ENCODE data around the gene ADAMTS17.

Gene ADAMTS17

DNA sequence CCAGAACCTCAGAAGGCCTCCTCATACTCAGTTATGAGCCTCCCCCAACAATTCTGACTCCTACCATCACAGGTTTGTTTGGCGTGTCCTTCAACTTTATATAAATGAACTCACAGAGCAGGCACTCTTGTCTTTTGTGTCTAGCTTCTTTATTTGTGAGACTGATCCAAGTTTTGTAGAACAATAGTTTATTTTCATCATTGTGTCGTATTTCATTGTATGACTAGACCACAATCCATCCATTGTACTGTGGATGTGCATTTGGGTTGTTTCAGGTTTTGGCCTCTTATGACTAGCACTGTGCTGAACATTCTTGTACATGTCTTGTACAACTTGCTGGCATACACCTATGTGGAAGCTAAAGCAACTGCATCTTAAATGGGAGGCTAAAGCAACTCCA, 315.7 kb downstream of the ADAMTS17 start:
- no peak for TF ChIP-seq CTCF (IDR thresholded peaks at IDR 0.05; ENCODE audit: control extremely low read depth, extremely low read depth, low read depth, missing control alignments)
- POLR2A ChIA-PET, result no interaction called here
- CTCF ChIA-PET, result no interaction called here
- DNase-seq (ENCODE audit: extremely low spot score), result no peak

DNA sequence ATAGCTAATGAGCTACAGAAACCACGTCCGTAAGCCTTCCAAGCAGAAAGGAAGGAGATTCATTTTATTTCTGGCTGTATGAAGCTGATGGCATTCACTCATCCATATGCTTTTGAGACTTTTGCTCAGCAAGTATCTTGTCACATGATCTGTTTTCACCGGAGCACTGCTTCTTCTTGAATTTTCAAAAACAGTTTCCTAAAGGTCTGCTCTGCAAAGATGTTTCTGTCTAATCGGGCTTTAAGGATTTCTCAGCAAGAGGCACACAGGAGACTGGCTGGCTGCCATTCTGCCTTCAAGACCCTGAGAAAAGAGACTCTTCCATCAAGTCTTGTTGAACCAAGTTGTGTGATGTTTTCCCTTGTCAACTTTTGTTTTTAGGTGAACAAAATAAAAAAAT, 319.0 kb downstream of the ADAMTS17 start:
- ChIA-PET POLR2A (no interaction called here), CTCF (no interaction called here)
- no peak for DNase-seq (ENCODE audit: extremely low spot score)
- no peak for TF ChIP-seq CTCF (IDR thresholded peaks at IDR 0.05; ENCODE audit: control extremely low read depth, extremely low read depth, low read depth, missing control alignments)

GRCh38 chr15:100022391-100022790, 319.4 kb downstream of the ADAMTS17 start:
- TF ChIP-seq CTCF (IDR thresholded peaks at IDR 0.05; ENCODE audit: control extremely low read depth, extremely low read depth, low read depth, missing control alignments), result no peak
- DNase-seq (ENCODE audit: extremely low spot score), result no peak
- ChIA-PET POLR2A (no interaction called here), CTCF (no interaction called here)

GRCh38 chr15:100021653-100022052, 320.1 kb downstream of the ADAMTS17 start:
- ChIA-PET POLR2A (no interaction called here), CTCF (no interaction called here)
- DNase-seq (ENCODE audit: extremely low spot score), result no peak
- no peak for TF ChIP-seq CTCF (IDR thresholded peaks at IDR 0.05; ENCODE audit: control extremely low read depth, extremely low read depth, low read depth, missing control alignments)

DNA sequence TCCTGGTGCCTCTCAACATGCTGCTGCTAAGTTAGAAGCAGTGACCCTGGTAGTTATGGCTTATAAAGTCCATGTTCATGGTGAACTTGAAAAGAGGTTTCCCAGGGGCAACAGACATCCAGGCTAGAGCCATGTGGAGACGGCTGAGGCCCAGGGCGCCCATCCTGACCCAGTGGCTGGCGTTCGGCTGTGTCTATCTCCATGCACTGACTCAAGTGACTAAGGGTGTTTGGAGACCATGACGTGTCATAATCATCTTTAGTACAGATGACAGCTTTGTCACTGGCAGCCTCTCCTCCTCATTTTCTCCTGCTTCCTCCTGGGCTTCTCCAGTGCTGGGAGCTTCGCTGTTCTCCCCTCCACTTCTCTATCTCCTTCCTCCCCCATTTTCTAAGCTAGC, 321.2 kb downstream of the ADAMTS17 start:
- no peak for DNase-seq (ENCODE audit: extremely low spot score)
- TF ChIP-seq CTCF (IDR thresholded peaks at IDR 0.05; ENCODE audit: control extremely low read depth, extremely low read depth, low read depth, missing control alignments), result no peak
- ChIA-PET POLR2A (no interaction called here), CTCF (no interaction called here)

GRCh38 chr15:100020189-100020588, 321.6 kb downstream of the ADAMTS17 start:
- DNase-seq (ENCODE audit: extremely low spot score), result no peak
- ChIA-PET CTCF (no interaction called here), POLR2A (no interaction called here)
- no peak for TF ChIP-seq CTCF (IDR thresholded peaks at IDR 0.05; ENCODE audit: control extremely low read depth, extremely low read depth, low read depth, missing control alignments)

GRCh38 chr15:100019601-100020000, 322.2 kb downstream of the ADAMTS17 start:
- ChIA-PET POLR2A (no interaction called here), CTCF (no interaction called here)
- no peak for TF ChIP-seq CTCF (IDR thresholded peaks at IDR 0.05; ENCODE audit: control extremely low read depth, extremely low read depth, low read depth, missing control alignments)
- no peak for DNase-seq (ENCODE audit: extremely low spot score)

Measured in GM10248 (cell line).